ENCODE data around the gene ADI1.
"Not testable (repeated sequence)": the region's sequence is repeated elsewhere in the genome, so short reads cannot be mapped to it uniquely, and the experiment has no call there.

The ADI1 gene

DNA sequence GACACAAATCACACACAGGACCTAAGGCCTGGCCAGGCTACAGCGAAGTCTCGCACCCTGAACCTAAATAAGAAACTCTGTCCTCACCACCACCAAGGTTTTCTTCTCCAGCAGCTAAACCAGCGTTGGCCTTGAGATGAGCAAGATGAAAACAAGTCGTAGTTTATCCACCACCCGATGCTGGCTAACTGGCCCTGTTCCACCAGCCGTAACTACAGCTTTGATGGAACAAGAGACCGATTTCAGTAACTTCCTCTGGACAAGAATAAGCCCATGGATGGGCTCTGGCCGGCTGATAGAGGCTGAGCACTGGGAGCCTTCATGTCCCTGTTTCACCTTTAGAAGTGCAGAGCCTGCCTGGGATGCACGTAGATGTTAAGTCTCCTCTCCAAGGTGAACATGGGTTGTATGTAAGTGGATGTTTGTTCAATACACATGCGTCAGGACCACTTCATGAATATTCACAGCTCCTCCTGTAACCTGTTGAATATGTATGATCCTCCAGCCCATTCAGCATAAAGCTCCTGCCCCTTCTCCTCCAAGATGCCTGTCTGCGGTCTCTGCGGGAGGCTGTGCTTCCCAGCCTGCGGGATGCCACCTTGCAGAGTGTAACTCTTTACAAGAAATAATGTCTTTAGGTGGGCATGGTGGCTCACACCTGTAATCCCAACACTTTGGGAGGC lies 24.2 kb downstream of the ADI1 start:
- no peak for DNase-seq (ENCODE audit: low read depth in 1 of 2, low spot score in 1 of 2)

DNA sequence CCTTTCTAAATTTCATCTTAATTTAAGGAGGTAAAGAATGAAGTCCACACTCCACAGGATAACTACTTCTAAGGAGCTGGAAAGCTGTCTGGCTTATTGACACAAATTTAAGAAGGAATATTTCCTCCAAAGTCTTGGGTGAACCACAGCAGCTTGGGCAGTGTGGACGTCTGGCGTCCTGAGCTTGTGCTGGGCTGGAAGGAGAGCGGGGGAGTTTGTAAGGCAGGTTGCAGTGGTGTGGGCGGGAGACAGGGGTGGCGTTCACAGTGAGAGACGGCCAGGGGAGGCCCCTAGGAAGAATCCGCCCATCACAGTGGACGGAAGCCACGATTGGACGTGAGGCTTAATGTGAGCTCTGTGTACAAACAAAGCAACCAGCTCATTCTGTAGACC lies 25.7 kb downstream of the ADI1 start:
- DNase-seq (ENCODE audit: low read depth in 1 of 2, low spot score in 1 of 2) = no peak

DNA sequence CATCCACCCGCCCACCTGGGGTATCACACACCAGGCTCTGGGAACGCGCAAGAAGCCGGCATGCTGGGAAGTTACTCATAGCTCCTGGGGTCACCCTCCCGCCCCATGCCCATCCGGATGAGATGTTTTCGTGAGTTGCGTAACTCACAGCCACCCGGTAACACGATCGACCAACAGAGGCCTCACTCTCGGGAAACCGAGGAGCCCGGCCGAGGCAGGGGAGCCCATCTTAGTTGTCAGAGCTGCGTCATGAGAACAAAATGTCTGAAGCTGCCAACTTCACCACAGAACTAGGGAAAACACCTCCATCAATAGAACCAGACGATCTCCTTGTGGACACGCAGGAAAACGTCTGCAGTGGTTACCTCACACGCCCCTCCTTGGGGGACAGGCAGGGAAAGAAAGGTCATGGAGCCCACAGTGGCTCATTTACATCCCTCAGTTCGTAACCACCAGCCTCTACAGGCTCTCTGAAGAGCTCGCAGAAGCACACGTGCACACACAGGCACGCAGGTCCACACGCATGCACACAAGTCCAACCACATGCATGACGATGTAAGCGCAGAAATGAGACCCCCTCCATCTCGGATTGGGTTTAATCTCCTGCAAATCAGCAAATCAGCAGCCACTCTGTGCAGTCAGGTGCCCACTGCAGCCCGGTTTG lies 26.2 kb downstream of the ADI1 start:
- no peak for DNase-seq (ENCODE audit: low read depth in 1 of 2, low spot score in 1 of 2)

DNA sequence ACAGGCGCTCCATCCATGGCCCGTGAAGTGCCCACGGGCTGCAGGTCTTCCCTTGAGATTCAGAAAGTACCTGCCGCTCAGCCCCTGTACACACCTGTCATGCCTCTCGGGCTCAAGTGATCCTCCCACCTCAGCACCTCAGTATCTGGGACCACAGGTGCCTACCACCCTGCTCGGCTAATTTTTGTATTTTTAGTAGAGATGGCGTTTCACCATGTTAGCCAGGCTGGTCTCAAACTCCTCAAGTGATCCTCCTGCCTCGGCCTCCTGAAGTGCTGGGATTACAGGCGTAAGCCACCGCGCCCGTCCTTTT lies 26.9 kb downstream of the ADI1 start:
- not testable (repeated sequence) for DNase-seq (ENCODE audit: low read depth in 1 of 2, low spot score in 1 of 2)

DNA sequence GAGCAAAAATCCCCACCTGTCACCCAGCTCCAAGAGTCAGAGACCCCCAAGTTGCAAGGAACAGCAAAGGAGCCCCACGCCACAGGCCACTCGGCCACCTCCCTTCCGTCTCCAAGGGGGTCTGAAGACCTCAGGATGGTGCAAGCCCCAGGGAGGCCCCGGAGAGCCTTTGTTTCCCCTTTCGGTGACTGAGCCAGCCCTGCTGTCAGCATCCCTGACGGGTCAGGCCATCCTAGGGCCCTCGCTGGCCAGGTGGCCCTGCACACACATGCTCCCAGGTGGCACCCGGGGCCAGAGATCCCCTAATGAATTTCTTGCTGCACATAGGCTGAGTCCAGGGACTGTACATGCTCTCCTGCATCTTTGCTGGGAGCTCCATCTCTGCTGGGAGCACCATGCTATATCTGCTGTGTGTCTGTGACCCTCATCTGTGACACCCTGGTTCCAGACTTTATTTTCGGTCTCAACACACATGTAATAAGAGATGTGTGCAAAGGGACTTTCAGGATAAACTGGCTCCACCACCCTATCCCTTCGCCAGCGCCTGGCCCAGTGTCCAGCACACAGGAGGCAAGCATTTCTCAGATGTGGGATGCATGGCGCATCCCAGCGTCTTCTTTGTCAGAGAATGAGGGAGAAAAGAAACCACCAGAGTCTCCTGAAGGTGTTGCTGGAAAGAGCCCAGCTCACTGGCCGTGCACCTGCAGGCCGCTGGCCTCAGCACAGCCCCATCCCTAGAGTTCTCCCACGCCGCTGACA lies 27.4 kb downstream of the ADI1 start:
- DNase-seq (ENCODE audit: low read depth in 1 of 2, low spot score in 1 of 2) = no peak

DNA sequence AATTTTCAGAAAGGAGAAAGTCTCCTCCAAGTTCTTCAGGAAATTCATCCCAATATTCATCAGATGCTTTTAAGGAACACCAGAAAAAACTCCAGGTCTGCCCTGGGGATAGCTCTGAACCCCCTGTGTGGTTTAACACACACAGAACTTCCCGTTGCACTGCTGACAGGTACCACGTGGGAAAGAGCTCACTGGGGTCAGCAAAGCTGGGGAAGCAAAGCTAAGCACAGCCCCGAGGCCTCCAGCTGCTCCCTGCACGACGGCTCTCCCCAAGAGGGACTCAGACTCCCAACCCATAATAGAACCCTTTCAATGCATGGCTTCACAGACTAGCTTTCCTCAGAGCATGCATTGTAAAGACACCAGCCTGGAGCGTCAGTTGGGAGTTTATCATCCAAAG lies 28.0 kb downstream of the ADI1 start:
- DNase-seq (ENCODE audit: low read depth in 1 of 2, low spot score in 1 of 2) = no peak

DNA sequence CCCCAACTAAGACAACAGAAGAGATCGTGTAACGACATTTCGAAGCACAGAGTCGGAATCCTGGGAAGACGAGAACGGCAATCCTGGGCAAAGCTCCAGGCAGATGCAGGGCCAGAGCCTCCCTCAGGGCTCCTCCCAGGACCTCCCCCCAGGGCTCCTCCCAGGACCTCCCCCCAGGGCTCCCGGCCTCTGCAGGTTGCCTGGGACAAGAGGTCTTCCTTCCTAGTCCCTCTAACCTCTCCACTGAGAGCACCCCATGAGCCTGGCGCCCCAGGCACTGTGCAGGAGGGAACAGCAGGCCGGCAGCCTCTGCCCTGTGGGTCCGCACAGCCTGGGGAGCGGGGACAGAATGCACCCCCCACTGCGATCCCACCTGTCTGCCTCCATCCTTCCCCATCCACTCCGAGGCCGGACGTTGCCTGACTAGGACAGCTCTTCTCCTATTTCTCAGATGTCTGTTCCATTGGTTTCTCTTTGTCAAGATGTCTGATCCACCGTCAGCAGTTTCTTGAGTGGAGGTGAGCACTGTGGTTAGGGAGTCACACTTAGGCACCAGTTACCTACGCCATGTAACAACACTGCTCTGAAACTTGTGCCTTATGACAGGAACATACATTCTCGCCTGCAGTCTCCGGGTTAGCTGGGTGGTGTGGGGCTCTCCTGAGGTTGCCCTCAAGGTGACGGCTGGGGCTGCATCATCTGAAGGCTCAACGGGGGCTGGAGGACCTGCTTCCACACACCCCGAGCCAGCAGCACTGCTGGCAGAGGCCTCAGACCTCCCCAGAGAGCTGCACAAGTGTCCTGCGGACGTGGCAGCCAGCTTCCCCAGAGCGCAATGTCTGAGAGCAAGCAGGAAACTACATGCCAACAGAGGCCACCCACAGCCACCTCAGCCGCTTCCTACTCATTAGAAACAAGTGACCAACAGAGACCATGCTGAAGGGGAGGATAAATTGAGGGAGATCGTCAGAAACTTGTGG lies 28.9 kb downstream of the ADI1 start:
- no peak for DNase-seq (ENCODE audit: low read depth in 1 of 2, low spot score in 1 of 2)

DNA sequence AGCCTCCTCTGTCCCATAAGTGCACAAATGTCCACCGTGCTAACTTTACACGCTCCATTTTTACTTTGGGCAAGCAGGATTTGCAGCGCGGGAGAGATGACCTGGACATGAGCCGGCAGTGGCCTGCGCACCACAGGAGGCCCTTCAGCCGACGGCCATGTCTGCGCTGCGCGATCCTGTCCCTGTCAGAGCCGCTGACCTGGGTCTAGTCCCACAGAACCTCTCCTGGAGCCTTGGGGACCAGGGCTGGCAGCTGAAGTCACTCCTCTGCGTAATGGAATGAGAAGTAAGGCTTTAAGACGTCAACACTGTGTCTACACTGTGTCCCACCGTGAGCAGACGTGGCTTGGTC lies 29.6 kb downstream of the ADI1 start:
- DNase-seq (ENCODE audit: low read depth in 1 of 2, low spot score in 1 of 2) = no peak

DNA sequence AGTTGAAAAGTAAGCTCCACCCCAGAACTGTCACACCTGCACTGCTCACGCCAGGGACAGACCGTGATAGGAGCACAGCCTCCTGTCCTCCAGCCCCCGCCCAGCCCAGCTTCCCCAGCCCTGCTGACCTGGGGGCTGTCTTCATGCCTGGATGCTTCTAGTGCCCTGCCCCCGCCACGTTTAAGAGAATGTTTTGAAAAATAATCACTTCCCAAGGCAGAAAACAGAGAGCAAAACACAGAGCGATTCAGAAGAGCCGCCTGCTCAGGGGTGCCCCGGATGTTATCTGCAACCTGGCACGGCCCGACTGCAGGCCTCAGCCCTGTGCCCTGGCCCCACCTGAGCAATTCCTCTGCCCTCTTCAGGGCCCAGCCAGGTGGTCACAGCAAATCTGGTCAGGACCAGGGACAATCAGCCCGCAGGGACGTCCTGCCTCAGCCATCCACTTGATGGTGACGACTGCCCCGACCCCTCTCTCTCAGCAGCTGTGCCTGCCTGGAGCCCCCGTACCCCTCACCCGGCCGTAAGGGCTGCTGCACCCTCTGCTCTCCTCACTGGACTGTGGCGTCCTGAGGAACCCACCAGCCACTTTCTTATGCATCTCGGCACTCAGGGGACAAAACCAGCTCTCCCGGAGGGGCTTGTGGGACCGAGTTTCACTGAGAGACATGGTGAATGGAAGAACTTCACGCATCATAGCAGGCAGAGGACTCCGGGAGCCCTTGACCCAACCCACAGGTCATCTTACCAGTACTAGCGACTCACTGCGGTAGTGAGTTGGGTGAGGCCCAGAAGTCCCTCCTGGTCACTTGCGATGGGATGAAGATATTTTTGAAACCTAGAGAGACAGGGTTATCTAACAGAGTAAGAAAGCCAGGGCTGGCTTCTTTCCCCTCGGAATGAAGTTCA lies 30.2 kb downstream of the ADI1 start:
- DNase-seq (ENCODE audit: low read depth in 1 of 2, low spot score in 1 of 2) = no peak

DNA sequence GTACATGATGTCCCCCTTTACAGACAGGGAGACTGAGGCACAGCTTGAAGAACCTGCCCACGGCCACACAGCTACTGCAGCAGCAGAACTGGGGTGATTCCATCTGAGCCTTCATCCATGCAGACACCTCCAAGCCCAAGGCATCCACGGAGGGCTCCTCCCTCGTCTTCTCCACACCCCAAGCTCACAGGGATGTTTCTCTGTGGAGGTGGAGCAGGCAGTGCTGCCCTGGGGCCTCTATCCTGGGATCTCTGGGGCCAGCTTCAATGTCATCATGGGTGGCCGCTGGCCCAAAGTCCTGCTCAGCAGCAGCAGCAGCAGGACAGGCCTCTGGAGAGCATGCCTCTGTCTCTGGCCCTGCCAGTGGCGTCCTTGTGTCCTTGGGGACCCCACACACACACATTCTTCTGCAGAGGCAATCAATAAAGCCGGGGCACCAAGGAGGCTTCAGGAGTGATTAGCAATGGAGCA lies 31.2 kb downstream of the ADI1 start:
- no peak for DNase-seq (ENCODE audit: low read depth in 1 of 2, low spot score in 1 of 2)

DNA sequence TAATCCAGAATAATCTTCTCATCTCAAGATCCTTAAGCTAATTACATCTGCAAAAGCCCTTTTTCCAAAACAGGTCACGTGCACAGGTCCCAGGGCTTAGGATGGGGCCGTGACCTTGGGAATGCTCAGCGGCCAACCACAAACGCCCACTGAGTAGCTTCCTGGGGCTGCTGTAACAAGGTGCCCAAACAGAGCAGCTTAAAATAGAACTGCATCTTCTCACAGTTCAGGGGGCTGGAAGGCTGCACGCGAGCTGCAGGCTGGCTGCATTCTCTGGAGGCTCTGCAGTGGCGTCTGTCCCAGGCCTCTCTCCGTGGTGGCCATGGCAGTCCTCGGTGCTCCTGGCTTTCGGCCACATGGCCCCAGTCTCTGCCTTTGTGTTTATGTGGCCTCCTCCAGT lies 31.9 kb downstream of the ADI1 start:
- no peak for DNase-seq (ENCODE audit: low read depth in 1 of 2, low spot score in 1 of 2)

DNA sequence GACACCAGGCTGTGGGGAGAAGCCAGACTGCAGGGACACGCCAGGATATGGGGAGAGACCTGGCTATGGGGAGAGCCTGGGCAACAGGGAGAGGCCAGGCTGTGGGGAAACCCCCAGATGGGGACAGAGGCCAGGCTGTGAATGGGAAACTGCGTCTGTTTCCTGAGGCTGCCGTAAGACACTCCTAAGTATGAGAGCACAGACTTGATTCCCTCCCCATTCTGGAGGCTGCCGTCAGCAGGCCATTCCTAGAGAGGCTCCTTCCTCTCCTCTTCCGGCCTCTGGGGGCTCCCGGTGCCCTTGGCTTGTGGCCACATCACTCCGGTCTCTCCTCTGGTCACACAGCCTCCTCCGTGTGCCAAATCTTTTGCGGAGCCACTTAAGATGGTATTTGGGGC lies 32.3 kb downstream of the ADI1 start:
- no peak for DNase-seq (ENCODE audit: low read depth in 1 of 2, low spot score in 1 of 2)

DNA sequence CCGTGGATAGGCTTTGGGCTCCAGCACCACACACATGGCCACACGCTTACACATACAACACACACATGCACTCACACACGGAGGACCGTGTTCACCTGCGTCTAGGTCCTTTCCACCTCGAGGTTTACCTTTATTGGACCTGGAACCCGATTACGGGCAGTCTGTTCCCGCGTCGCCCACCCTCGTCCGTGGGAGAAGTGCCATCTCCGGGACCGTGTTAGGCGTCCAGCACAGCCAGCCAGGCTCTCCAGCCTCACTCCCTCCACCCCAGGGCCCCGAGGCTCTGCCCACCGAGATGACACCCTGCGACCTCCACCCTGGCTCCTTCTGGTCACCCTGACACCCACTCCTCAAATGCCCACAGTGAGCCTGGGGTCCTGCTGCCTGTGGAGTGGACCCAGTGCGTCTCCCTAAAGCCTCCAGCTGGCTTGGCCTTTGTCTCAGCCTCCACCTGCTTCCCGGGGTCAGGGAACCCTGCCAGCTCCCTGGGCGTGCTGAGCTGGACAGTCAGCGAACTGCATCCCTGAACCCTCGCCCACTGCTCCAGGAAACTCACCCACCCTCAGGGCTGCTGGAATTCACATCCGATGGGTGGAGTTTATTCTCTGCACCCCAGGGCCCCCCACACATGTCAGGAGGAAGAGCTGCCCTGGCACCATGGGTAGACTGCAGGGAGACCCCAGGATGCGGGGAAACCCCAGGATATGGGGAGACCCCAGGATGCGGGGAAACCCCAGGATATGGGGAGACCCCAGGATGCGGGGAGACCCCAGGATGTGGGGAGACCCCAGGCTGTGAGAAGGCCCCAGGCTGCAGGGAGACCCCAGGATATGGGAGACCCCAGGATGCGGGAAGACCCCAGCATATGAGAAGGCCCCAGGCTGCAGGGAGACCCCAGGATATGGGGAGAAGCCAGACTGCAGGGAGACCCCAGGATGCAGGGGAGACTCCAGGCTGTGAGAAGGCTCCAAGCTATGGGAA lies 33.0 kb downstream of the ADI1 start:
- no peak for DNase-seq (ENCODE audit: low read depth in 1 of 2, low spot score in 1 of 2)

DNA sequence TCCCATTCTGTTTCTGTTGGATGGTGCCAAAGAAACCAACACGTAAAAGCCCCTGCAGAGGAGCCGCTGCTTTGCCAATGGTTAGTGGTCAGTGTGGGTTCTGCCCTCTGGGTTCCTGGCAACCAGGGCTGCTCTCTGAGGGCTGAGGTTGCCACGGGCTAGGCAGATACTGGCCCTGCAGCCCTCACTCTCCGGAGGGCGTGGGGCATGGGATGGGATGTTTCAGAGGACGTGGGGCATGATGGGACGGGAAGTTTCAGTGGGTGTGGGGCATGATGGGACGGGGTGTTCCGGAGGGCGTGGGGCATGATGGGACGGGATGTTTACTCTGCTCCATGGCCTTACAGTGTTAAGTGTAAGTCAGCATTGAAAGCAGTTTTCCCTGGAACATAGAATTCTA lies 34.2 kb downstream of the ADI1 start:
- DNase-seq (ENCODE audit: low read depth in 1 of 2, low spot score in 1 of 2) = no peak

DNA sequence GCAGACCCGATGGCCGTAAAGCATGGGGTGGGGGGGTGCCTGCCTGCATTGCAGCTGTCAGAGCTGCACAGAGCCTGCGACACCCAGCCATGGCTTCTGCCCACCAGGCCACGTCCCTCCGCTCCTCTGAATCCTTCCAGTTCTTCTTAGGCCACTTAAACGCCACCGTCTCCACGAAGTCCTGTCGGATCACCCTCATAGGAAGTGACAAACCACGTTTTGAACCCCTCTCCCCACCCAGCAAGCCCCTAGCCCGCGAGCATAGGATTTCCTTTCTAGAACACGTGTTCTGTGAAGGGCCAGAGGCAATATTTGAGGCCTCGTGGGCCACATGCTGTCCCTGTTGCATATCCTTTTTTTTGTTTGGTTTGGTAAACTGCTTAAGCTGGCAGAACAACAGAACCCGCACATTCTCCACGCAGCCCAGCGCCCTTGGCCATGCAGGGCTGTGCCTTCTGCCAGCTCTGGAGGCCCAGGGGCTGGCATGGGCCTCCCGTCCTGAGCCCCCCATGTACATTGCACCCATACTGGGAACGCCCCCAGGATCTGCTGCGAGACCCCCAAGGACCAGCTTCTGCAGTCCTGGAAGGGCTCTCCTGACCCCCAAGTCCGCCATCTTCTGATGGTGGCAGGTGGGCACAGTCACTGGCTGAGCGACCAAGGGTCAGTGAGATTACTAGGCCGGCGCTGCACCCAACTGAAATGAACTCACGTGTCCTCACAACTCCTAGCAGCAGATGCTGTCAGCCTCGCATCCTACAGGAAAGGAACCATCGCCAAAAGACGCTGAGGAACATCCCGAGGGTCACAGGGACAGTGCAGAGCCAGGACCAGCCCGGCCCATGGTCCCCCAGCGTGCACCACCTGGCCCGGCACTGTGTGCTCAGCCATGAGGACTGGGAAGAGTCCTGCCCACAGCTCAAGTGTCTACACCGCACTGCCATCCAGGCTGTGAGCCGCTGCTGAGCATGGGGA lies 35.1 kb downstream of the ADI1 start:
- no peak for DNase-seq (ENCODE audit: low read depth in 1 of 2, low spot score in 1 of 2)

DNA sequence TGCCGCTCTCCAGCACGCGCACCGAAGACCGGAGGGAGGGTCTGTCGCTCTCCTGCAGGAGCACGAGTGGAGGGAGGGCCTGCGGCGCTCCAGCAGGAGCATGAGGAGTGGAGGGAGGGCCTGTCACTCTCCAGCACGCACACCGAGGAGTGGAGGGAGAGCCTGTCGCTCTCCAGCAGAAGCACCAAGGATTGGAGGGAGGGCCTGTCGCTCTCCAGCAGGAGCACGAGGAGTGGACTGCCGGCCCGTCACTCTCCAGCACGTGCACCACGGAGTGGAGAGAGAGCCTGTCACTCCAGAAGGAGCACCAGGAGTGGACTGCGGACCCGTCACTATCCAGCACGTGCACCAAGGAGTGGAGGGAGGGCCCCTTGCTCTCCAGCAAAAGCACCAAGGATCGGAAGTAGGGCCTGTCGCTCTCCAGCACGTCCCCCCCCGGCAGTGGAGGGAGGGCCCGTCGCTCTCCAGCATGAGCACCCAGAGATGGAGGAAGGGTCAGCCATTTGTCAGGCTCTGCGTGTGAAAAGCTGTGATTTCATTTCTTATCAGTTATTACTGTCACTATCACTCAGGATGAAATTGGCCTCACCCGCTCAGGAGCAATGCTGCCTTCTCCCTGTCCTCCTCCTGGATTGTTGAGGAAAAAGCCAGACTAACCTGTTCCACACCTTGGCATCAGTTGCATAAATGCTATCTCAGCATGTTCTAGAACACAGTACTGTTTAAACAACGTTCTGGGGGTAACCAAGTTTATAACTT lies 35.9 kb downstream of the ADI1 start:
- DNase-seq (ENCODE audit: low read depth in 1 of 2, low spot score in 1 of 2) = no peak

DNA sequence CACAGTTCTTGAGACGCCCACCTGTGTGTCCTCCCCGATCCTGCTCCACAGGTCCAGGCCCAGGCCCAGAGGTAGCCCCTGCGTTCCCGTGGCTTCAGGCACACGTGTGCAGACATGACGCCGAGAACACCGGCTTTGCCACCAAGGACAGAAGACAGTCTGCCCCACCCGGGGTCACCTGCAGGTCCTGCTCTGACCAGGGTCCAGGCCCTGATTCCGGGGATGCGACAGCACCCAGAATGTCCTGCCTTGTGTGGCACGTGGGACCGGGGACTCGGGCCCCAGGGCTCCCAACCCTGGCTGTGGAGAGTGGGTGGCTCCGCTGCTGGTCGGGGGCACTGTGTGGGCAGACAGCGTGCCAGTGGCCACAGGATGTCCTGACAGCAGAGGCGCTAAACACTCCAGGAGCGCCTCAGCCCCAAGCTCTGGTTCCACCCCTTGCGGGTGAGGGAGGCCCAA lies 36.9 kb downstream of the ADI1 start:
- no peak for DNase-seq (ENCODE audit: low read depth in 1 of 2, low spot score in 1 of 2)

Measured in activated CD4-positive, alpha-beta T cell treated with anti-CD3 and anti-CD28 coated beads, Interleukin-2, amount 50 U/mL, for 24 hours (primary cell).